SU-DHL-6 (cell line): ENCODE results near the gene COL20A1.

Source experiments
- H2AFZ ChIP-seq: fragments of 200-600 bp; sonication (generic); 2 replicates; pipeline ENCODE4 v1.6.1; 2014; ENCODE audit warnings: low read depth, mild to moderate bottlenecking, moderate library complexity, mixed read lengths, antibody characterized with exemption, low read length; ENCODE audit not compliant: severe bottlenecking
- H3F3A ChIP-seq: fragments of 200-600 bp; shearing (Covaris generic); 2 replicates; pipeline ENCODE4 v1.6.0; 2016; ENCODE audit warnings: antibody characterized with exemption, mild to moderate bottlenecking; ENCODE audit not compliant: insufficient read depth
- H3K27ac ChIP-seq: fragments of 200-600 bp; sonication (generic); 2 replicates; pipeline ENCODE4 v1.5.1; 2016; ENCODE audit warnings: low read depth, mild to moderate bottlenecking, low read length, moderate library complexity, mixed read lengths
- H3K27me3 ChIP-seq: fragments of 200-600 bp; sonication (generic), shearing (Covaris generic); 2 replicates; pipeline ENCODE4 v1.6.0; 2014; ENCODE audit warnings: mild to moderate bottlenecking, low read length
- H3K36me3 ChIP-seq: fragments of 200-600 bp; sonication (generic); 2 replicates; pipeline ENCODE4 v1.6.1; 2014; ENCODE audit warnings: mild to moderate bottlenecking, low read length, mixed read lengths
- H3K4me2 ChIP-seq: fragments of 300-600, 200-600 bp; shearing (Covaris generic), sonication (generic); 2 replicates; pipeline ENCODE4 v1.6.0; 2014; ENCODE audit warnings: low read length, low read depth, mild to moderate bottlenecking; ENCODE audit not compliant: poor library complexity, severe bottlenecking
- H3K4me3 ChIP-seq: fragments of 200-600 bp; sonication (generic); 2 replicates; pipeline ENCODE4 v1.5.1; 2014; ENCODE audit warnings: antibody characterized with exemption, low read length, mild to moderate bottlenecking, mixed read lengths; ENCODE audit not compliant: insufficient read depth, poor library complexity, severe bottlenecking
- H3K79me2 ChIP-seq: fragments of 200-600 bp; sonication (generic); 2 replicates; pipeline ENCODE4 v1.6.1; 2014; ENCODE audit warnings: mild to moderate bottlenecking, low read length, moderate library complexity; ENCODE audit not compliant: insufficient read depth
- H3K9ac ChIP-seq: fragments of 200-600 bp; sonication (generic); 2 replicates; pipeline ENCODE4 v1.7.0; 2014; ENCODE audit warnings: mild to moderate bottlenecking, low read length
- H3K9me2 ChIP-seq: fragments of 200-600 bp; sonication (generic); replicated peaks from 2 replicates; pipeline ENCODE4 v1.6.1; 2014; ENCODE audit warnings: low read length; ENCODE audit not compliant: insufficient read depth
- H3K9me3 ChIP-seq: fragments of 200-600 bp; sonication (generic); 2 replicates; pipeline ENCODE4 v1.6.1; 2014; ENCODE audit warnings: low read length, mixed read lengths; ENCODE audit not compliant: insufficient read depth
- H4K20me1 ChIP-seq: fragments of 200-600 bp; sonication (generic); 2 replicates; pipeline ENCODE4 v1.6.1; 2014; ENCODE audit warnings: low read depth, mild to moderate bottlenecking, antibody characterized with exemption, low read length, moderate library complexity, mixed read lengths
- CTCF ChIP-seq: fragments of 200-600 bp; sonication (generic); IDR thresholded peaks from one replicate; pipeline ENCODE4 v1.5.1; 2017; ENCODE audit warnings: antibody characterized with exemption, mild to moderate bottlenecking, low read length, moderate library complexity; ENCODE audit not compliant: insufficient read depth, poor library complexity, severe bottlenecking
- EZH2phosphoT487 ChIP-seq: fragments of 200-600 bp; sonication (generic), shearing (Covaris generic); conservative IDR thresholded peaks from 2 replicates; pipeline ENCODE4 v1.6.1; 2018; ENCODE audit warnings: mild to moderate bottlenecking, antibody characterized with exemption, low read length, moderate library complexity, mixed read lengths

The COL20A1 gene

DNA sequence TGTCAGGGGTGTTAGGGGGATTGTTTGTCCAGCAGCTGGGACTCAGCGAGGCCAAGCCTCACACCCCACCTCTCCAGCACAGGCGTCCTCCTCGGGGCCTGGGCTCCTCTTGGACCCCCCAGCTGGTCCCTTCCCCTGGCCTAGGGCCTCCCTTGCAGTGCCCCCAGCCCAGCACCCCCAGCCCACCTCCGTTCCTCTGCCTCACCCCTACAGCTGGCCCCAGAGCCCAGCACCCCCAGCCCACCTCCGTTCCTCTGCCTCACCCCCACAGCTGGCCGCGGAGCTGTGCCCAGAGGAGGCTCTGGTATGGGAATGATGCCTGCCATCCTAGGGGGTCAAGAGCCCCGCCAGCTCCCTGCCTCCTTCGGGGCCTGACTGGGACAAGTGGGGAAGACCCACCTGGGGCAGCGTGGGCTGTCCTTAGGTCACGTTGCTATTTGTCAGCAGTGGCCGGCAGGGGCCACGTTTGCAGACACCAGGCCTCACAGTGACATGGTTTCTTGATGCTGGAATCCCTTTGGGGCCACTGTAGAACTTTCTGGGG lies 7.9 kb upstream of the COL20A1 start:
- no peaks in the 10 kb centered on the region for H3K9me3 ChIP-seq
- TF ChIP-seq CTCF (no peak), EZH2phosphoT487 (no peak)
- no peaks in the 10 kb centered on the region for H3K36me3 ChIP-seq
- H3K27me3 ChIP-seq: no peaks in the 10 kb centered on the region
- H4K20me1 ChIP-seq: no peaks in the 10 kb centered on the region
- no peaks in the 10 kb centered on the region for H3K79me2 ChIP-seq
- H3K9me2 ChIP-seq: no peaks in the 10 kb centered on the region
- H2AFZ ChIP-seq: no peak overlapping the region
- H3K4me2 ChIP-seq: no peak overlapping the region
- no peaks in the 10 kb centered on the region for H3F3A ChIP-seq
- no peak overlapping the region for H3K4me3 ChIP-seq
- no peak overlapping the region for H3K9ac ChIP-seq
- no peak overlapping the region for H3K27ac ChIP-seq

DNA sequence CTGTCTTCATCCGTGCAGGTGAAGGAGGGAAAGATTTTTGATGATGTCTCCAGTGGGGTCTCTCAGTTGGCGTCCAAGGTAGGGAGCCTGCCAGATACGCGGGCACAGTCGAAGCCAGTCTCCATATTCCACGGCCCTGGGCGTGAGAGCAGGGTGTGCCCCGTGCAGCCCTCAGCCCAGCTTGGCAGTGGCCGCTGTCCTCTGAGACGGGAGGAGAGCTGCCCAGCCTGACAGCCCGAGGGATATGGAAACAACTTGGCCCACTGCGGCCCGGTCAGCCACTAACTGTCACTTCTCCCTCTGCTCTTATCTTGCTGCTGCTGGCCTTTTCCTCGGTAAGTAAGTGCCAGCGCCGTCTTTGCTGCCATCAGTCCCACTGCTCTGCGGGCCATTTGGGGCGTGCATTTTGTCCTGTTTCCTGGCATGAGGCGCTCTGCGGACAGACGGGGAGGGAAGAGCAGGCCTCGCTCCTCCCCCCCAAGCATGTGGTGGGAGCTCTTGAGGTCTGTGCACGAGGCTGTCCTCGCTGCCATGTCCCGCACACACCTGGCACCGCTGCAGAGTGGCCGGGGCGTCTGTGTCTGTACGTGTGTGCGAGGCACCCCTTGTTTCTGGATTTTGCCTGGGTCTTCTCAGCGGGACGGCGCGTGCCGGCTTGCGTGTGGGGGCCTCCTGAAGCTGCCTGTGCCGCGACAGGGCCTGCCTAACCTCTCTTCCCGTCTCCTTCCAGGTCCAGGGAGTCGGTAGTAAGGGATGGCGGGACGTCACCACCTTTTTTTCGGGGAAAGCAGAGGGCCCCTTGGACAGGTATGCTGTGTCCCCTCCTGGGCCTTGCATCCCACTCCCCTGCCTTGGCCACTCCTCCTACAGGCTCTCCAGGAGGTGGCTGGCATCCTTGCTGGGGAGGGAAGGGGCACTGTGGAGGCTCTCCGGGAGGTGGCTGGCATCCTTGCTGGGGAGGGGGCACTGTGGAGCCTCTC lies 7.1 kb upstream of the COL20A1 start:
- no peaks in the 10 kb centered on the region for H3K36me3 ChIP-seq
- no peak overlapping the region for H3K4me3 ChIP-seq
- TF ChIP-seq CTCF (no peak), EZH2phosphoT487 (no peak)
- no peaks in the 10 kb centered on the region for H4K20me1 ChIP-seq
- no peaks in the 10 kb centered on the region for H3K27me3 ChIP-seq
- H2AFZ ChIP-seq: no peak overlapping the region
- H3F3A ChIP-seq: no peaks in the 10 kb centered on the region
- no peaks in the 10 kb centered on the region for H3K79me2 ChIP-seq
- no peak overlapping the region for H3K9ac ChIP-seq
- no peaks in the 10 kb centered on the region for H3K9me3 ChIP-seq
- H3K27ac ChIP-seq: no peak overlapping the region
- H3K4me2 ChIP-seq: no peak overlapping the region
- H3K9me2 ChIP-seq: no peaks in the 10 kb centered on the region

DNA sequence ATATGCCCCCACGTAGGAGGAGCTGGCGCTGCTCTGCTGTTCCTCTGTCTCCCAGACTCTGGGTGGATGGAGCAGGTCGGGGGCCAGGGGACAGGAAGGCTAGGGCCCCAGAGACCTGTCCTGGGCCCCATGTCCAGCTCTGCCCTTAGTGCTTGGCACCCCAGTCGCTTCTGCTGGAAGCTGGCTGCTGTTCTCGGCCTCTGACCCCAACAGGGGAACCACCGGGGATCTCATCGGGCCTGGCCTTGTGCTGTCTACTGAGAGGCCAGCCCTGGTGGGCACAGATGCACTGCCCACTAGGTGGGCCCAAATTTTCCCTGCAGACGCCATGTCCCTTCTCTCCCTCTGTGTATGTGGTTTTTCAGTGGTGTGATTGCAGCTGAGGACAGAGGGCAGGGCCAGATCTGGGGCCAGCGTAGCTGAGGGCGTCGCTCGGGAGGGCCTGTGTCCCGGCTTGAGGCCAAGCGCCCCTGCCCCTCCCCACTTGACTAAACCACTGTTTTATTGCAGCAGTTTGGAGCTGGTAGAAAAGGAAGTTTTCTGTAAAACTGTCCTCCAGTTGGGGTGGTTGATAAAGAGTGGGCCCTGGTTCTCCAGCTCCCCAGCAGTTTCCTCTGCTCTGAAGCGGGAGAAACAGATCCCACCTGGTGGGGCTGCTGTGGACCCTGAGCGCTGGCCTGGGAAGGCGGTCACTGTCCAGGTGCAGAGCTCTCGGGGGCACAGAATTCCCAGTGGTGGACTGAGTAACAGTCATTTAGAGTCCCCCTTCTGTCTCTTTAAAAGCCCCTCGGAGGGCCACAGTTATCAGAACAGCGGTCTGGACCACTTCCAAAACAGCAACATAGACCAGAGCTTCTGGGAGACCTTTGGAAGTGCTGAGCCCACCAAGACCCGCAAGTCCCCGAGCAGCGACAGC lies 5.9 kb upstream of the COL20A1 start:
- Histone ChIP-seq H3K4me3 (no peak overlapping the region), H3K27ac (no peak overlapping the region), H3K9me3 (no peaks in the 10 kb centered on the region), H3K9me2 (no peaks in the 10 kb centered on the region), H3K27me3 (no peaks in the 10 kb centered on the region), H3K36me3 (no peaks in the 10 kb centered on the region), H2AFZ (no peak overlapping the region), H4K20me1 (no peaks in the 10 kb centered on the region), H3F3A (no peaks in the 10 kb centered on the region), H3K79me2 (no peaks in the 10 kb centered on the region), H3K4me2 (no peak overlapping the region), H3K9ac (no peak overlapping the region)
- no peak for TF ChIP-seq EZH2phosphoT487
